ENCODE measurements around the gene FBLL1. TPM values are rescaled to one million over a fixed set of nuclear protein-coding genes. Genes with fewer than 3 reads are reported as not detected.

The FBLL1 gene
- total and polyA plus RNA-seq, 2 experiments from 2014 or later, result 2.3 to 6.0 TPM

DNA sequence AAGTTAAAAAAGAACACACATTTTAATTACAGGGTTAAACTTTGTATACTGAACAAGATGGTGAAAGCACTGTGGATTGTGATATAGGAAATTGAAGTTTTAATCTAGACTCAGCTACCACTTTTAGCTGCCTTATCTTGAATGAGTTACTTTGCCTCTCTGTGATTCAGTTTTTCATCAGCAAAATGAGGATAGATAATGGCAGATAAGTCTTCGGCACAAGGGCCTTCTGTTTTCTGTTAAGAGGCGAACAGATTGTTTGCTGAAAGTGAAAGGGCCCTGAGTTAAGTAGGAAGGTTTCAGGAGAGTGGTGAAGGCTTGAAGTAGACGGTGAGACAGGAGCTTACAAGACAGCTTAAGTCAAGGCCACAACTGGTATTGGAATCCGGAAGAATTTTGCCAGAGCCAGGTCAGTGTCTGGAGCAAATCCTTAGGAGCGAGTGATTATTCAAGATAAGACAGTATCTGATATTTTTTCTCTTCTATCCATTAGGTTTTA lies 35.0 kb upstream of the FBLL1 start:
- ATAC-seq (no peak), DNase-seq (ENCODE audit: low spot score) (no peak)
- Mint-ChIP-seq H3K27me3 (ENCODE audit: insufficient read depth, low read depth, poor library complexity) (no peaks in the 10 kb centered on the region), H3K9me3 (no peaks in the 10 kb centered on the region), H3K36me3 (ENCODE audit: low read depth) (peaks cover 86% of the 10 kb centered on the region), H3K4me1 (no peaks in the 10 kb centered on the region), H3K4me3 (no peak overlapping the region), H3K27ac (no peak overlapping the region)
- no peak overlapping the region for H3K4me2 ChIP-seq
- no peaks in the 10 kb centered on the region for H3K9me2 ChIP-seq (ENCODE audit: insufficient read depth)
- H3F3A ChIP-seq (replicated peaks; ENCODE audit: low read depth), result no peaks in the 10 kb centered on the region
- H3K27ac ChIP-seq (ENCODE audit: low read depth), result no peak overlapping the region
- H2AFZ ChIP-seq, result no peak overlapping the region
- H3K36me3 ChIP-seq (ENCODE audit: insufficient read depth), result peaks cover 82% of the 10 kb centered on the region
- H3K79me2 ChIP-seq (replicated peaks; ENCODE audit: insufficient read depth), result 0 out of 2 replicates have a peak, but pooled peaks cover 11% of the 10 kb centered on the region
- TF ChIP-seq, protein P1, sequence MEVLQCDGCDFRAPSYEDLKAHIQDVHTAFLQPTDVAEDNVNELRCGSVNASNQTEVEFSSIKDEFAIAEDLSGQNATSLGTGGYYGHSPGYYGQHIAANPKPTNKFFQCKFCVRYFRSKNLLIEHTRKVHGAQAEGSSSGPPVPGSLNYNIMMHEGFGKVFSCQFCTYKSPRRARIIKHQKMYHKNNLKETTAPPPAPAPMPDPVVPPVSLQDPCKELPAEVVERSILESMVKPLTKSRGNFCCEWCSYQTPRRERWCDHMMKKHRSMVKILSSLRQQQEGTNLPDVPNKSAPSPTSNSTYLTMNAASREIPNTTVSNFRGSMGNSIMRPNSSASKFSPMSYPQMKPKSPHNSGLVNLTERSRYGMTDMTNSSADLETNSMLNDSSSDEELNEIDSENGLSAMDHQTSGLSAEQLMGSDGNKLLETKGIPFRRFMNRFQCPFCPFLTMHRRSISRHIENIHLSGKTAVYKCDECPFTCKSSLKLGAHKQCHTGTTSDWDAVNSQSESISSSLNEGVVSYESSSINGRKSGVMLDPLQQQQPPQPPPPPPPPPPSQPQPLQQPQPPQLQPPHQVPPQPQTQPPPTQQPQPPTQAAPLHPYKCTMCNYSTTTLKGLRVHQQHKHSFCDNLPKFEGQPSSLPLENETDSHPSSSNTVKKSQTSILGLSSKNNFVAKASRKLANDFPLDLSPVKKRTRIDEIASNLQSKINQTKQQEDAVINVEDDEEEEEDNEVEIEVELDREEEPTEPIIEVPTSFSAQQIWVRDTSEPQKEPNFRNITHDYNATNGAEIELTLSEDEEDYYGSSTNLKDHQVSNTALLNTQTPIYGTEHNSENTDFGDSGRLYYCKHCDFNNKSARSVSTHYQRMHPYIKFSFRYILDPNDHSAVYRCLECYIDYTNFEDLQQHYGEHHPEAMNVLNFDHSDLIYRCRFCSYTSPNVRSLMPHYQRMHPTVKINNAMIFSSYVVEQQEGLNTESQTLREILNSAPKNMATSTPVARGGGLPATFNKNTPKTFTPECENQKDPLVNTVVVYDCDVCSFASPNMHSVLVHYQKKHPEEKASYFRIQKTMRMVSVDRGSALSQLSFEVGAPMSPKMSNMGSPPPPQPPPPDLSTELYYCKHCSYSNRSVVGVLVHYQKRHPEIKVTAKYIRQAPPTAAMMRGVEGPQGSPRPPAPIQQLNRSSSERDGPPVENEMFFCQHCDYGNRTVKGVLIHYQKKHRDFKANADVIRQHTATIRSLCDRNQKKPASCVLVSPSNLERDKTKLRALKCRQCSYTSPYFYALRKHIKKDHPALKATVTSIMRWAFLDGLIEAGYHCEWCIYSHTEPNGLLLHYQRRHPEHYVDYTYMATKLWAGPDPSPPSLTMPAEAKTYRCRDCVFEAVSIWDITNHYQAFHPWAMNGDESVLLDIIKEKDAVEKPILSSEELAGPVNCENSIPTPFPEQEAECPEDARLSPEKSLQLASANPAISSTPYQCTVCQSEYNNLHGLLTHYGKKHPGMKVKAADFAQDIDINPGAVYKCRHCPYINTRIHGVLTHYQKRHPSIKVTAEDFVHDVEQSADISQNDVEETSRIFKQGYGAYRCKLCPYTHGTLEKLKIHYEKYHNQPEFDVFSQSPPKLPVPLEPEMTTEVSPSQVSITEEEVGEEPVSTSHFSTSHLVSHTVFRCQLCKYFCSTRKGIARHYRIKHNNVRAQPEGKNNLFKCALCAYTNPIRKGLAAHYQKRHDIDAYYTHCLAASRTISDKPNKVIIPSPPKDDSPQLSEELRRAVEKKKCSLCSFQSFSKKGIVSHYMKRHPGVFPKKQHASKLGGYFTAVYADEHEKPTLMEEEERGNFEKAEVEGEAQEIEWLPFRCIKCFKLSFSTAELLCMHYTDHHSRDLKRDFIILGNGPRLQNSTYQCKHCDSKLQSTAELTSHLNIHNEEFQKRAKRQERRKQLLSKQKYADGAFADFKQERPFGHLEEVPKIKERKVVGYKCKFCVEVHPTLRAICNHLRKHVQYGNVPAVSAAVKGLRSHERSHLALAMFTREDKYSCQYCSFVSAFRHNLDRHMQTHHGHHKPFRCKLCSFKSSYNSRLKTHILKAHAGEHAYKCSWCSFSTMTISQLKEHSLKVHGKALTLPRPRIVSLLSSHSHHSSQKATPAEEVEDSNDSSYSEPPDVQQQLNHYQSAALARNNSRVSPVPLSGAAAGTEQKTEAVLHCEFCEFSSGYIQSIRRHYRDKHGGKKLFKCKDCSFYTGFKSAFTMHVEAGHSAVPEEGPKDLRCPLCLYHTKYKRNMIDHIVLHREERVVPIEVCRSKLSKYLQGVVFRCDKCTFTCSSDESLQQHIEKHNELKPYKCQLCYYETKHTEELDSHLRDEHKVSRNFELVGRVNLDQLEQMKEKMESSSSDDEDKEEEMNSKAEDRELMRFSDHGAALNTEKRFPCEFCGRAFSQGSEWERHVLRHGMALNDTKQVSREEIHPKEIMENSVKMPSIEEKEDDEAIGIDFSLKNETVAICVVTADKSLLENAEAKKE (CRISPR knock-in tag; IDR thresholded peaks at IDR 0.05), result no peak
- TF ChIP-seq POLR2AphosphoS5 (IDR thresholded peaks at IDR 0.05; ENCODE audit: low read depth) (no peak), ZNF331 (CRISPR knock-in tag; IDR thresholded peaks at IDR 0.05; ENCODE audit: low read depth) (no peak), STAT1 (IDR thresholded peaks at IDR 0.05; ENCODE audit: unreplicated experiment) (no peak), EZH2phosphoT487 (IDR thresholded peaks at IDR 0.05; ENCODE audit: unreplicated experiment) (no peak), CREB1 (CRISPR knock-in tag; IDR thresholded peaks at IDR 0.05; ENCODE audit: low read depth) (no peak), ETS1 (IDR thresholded peaks at IDR 0.05) (no peak), JUNB (IDR thresholded peaks at IDR 0.05; ENCODE audit: unreplicated experiment) (no peak), NANOG (IDR thresholded peaks at IDR 0.05; ENCODE audit: borderline replicate concordance) (no peak), EZH2 (IDR thresholded peaks at IDR 0.05; ENCODE audit: low read depth, unreplicated experiment) (no peak), ZNF114 (CRISPR knock-in tag; IDR thresholded peaks at IDR 0.05) (no peak)
- TF ChIP-seq, protein P2, sequence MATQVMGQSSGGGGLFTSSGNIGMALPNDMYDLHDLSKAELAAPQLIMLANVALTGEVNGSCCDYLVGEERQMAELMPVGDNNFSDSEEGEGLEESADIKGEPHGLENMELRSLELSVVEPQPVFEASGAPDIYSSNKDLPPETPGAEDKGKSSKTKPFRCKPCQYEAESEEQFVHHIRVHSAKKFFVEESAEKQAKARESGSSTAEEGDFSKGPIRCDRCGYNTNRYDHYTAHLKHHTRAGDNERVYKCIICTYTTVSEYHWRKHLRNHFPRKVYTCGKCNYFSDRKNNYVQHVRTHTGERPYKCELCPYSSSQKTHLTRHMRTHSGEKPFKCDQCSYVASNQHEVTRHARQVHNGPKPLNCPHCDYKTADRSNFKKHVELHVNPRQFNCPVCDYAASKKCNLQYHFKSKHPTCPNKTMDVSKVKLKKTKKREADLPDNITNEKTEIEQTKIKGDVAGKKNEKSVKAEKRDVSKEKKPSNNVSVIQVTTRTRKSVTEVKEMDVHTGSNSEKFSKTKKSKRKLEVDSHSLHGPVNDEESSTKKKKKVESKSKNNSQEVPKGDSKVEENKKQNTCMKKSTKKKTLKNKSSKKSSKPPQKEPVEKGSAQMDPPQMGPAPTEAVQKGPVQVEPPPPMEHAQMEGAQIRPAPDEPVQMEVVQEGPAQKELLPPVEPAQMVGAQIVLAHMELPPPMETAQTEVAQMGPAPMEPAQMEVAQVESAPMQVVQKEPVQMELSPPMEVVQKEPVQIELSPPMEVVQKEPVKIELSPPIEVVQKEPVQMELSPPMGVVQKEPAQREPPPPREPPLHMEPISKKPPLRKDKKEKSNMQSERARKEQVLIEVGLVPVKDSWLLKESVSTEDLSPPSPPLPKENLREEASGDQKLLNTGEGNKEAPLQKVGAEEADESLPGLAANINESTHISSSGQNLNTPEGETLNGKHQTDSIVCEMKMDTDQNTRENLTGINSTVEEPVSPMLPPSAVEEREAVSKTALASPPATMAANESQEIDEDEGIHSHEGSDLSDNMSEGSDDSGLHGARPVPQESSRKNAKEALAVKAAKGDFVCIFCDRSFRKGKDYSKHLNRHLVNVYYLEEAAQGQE (IDR thresholded peaks at IDR 0.05; ENCODE audit: unreplicated experiment), result no peak
- TF ChIP-seq, protein P3, sequence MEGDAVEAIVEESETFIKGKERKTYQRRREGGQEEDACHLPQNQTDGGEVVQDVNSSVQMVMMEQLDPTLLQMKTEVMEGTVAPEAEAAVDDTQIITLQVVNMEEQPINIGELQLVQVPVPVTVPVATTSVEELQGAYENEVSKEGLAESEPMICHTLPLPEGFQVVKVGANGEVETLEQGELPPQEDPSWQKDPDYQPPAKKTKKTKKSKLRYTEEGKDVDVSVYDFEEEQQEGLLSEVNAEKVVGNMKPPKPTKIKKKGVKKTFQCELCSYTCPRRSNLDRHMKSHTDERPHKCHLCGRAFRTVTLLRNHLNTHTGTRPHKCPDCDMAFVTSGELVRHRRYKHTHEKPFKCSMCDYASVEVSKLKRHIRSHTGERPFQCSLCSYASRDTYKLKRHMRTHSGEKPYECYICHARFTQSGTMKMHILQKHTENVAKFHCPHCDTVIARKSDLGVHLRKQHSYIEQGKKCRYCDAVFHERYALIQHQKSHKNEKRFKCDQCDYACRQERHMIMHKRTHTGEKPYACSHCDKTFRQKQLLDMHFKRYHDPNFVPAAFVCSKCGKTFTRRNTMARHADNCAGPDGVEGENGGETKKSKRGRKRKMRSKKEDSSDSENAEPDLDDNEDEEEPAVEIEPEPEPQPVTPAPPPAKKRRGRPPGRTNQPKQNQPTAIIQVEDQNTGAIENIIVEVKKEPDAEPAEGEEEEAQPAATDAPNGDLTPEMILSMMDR (conservative IDR thresholded peaks at IDR 0.05; ENCODE audit: low read depth in 2 of 2), result no peak
- H4K20me1 ChIP-seq (replicated peaks; ENCODE audit: insufficient read depth), result peaks cover 24% of the 10 kb centered on the region
- H3K27me3 ChIP-seq (ENCODE audit: insufficient read depth), result no peaks in the 10 kb centered on the region
- H3K4me3 ChIP-seq, result no peak overlapping the region
- no peaks in the 10 kb centered on the region for H3K4me1 ChIP-seq (ENCODE audit: insufficient read depth)

All from GM23338 (cell line).